BJ (cell line): ENCODE data around the gene TMEM239. TPM values are rescaled to one million over a fixed set of nuclear protein-coding genes. Genes with fewer than 3 reads are reported as not detected.

ENCODE experiments used
- CTCF ChIA-PET: fragments of 350-600 bp; formaldehyde crosslinking; extraction: SDS; loops from one replicate; lab custom pipeline; 2021; ENCODE audit warnings: antibody characterized with exemption, inconsistent platforms; lab: Yijun Ruan, JAX
- POLR2A ChIA-PET: fragments of 300-600 bp; sonication (Branson Sonifier 250); formaldehyde crosslinking; extraction: SDS; loops from one replicate; lab custom pipeline; 2021; ENCODE audit warnings: antibody characterized with exemption; lab: Charles Lee
- DNase-seq: peaks from one replicate; pipeline ENCODE4 v3.0.0-alpha.2; 2011; ENCODE audit warnings: low read depth
- H3K27me3 ChIP-seq: 2 replicates; pipeline ENCODE4 v1.6.0; 2011; ENCODE audit warnings: low read length; ENCODE audit not compliant: control insufficient read depth, insufficient read depth
- H3K36me3 ChIP-seq: 2 replicates; pipeline ENCODE4 v1.5.1; 2011; ENCODE audit warnings: low read length; ENCODE audit not compliant: control insufficient read depth, insufficient read depth
- H3K4me3 ChIP-seq: 2 replicates; pipeline ENCODE4 v1.5.1; 2011; ENCODE audit warnings: low read depth, mild to moderate bottlenecking, control low read depth, low read length
- polyA plus RNA-seq: library from polyadenylated mRNA; depleted of rRNA; stranded (reverse); fragments of >200 nt; gene quantifications from 2 replicates; pipeline ENCODE4 v1.2.3, GENCODE V29; 2011
- TF ChIP-seq, protein P1 (sequence below): IDR thresholded peaks from 2 replicates; pipeline ENCODE4 v1.5.1; 2011; ENCODE audit warnings: low read depth, mild to moderate bottlenecking, control low read depth, inconsistent platforms, low read length, moderate library complexity; ENCODE audit not compliant: insufficient read depth

Gene TMEM239
- polyA plus RNA-seq, 1 experiment = not detected

DNA sequence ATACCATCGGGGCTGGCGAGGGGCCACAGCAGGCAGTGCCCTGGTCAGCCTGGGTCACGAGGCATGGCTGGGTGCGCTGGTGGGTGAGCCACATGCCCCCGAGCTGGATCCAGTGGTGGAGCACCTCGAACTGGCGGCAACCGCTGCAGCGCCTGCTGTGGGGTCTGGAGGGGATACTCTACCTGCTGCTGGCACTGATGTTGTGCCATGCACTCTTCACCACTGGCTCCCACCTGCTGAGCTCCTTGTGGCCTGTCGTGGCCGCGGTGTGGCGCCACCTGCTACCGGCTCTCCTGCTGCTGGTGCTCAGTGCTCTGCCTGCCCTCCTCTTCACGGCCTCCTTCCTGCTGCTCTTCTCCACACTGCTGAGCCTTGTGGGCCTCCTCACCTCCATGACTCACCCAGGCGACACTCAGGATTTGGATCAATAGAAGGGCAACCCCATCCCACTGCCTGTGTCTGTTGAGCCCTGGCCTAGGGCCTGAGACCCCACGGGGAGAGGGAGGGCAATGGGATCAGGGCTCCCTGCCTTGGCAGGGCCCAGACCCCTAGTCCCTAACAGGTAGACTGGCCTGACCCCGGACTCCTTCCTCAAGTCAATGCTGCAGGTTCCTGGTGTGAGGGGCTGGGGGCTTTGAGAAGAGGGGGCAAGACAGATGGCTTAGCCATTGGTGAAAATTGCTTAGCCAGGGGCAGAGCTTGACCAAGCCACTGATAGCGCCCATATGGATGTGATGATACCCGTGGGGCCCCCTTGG, 598 bp downstream of the TMEM239 start:
- TF ChIP-seq, protein P1, sequence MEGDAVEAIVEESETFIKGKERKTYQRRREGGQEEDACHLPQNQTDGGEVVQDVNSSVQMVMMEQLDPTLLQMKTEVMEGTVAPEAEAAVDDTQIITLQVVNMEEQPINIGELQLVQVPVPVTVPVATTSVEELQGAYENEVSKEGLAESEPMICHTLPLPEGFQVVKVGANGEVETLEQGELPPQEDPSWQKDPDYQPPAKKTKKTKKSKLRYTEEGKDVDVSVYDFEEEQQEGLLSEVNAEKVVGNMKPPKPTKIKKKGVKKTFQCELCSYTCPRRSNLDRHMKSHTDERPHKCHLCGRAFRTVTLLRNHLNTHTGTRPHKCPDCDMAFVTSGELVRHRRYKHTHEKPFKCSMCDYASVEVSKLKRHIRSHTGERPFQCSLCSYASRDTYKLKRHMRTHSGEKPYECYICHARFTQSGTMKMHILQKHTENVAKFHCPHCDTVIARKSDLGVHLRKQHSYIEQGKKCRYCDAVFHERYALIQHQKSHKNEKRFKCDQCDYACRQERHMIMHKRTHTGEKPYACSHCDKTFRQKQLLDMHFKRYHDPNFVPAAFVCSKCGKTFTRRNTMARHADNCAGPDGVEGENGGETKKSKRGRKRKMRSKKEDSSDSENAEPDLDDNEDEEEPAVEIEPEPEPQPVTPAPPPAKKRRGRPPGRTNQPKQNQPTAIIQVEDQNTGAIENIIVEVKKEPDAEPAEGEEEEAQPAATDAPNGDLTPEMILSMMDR = no peak
- no peak for DNase-seq
- CTCF ChIA-PET = no interaction called here
- H3K27me3 ChIP-seq = no peaks in the 10 kb centered on the region
- POLR2A ChIA-PET = no interaction called here
- no peak overlapping the region for H3K4me3 ChIP-seq
- H3K36me3 ChIP-seq = no peaks in the 10 kb centered on the region

DNA sequence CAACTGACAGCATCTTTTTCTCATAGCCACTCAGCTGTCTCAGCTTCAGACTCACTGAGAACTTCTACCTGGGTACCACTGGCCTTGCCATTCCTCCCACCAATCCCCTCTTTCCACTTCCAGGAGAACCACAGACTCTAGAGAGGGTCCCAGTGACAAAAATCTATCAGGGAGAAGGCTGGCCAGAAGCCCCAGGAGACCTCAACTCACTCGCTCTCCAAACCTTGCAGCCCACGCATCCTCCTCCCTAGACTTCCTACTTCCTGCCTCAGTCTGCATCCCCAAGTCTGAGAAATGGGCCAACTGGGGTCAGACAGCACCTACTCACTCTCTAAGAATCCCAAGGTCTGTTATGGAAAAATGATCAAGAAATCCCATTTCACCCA, 1.2 kb downstream of the TMEM239 start:
- Histone ChIP-seq H3K36me3 (no peaks in the 10 kb centered on the region), H3K27me3 (no peaks in the 10 kb centered on the region), H3K4me3 (no peak overlapping the region)
- ChIA-PET POLR2A (no interaction called here), CTCF (no interaction called here)
- DNase-seq = no peak
- TF ChIP-seq, protein P1 = no peak

DNA sequence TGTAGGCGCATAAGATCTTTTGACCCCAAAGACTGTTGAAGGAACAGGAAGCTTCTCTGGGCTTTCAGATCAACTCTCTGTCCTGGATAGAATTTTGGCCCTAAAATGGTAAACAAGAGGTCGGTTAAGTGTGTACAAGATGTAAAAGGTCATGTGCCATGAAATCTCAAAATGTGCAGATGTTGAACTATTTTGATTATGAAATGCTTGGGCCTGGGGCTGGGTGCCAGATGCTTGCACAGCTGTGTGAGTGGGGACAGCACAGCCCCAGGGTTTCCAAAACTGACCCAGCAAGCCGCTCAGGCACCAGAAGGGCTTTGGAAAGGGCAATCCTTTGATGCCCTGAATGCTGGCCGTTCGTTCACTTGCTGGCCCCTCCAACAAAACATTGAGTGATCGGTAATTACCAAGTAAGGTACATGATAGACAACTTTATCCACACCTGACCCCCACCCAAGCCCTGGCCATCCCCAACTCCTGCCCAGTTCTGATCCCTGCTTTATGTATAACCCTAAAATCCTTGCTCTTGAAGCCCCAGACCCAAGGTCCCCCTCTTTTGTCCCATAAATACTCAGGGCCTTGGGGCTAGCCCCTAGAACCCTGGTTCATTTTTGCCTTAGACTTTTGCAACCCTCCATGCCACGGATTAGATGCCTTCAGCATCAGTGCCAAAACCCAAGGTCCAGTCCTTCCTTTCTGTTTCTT, 1.9 kb downstream of the TMEM239 start:
- no peak for DNase-seq
- POLR2A ChIA-PET = no interaction called here
- Histone ChIP-seq H3K36me3 (no peaks in the 10 kb centered on the region), H3K4me3 (no peak overlapping the region), H3K27me3 (no peaks in the 10 kb centered on the region)
- TF ChIP-seq, protein P1 = no peak
- CTCF ChIA-PET = interaction anchor here (0.8 kb wide), 1 partner anchor 14 kb away, joined by 3 read pairs; no protein-coding TSS in a partner anchor

DNA sequence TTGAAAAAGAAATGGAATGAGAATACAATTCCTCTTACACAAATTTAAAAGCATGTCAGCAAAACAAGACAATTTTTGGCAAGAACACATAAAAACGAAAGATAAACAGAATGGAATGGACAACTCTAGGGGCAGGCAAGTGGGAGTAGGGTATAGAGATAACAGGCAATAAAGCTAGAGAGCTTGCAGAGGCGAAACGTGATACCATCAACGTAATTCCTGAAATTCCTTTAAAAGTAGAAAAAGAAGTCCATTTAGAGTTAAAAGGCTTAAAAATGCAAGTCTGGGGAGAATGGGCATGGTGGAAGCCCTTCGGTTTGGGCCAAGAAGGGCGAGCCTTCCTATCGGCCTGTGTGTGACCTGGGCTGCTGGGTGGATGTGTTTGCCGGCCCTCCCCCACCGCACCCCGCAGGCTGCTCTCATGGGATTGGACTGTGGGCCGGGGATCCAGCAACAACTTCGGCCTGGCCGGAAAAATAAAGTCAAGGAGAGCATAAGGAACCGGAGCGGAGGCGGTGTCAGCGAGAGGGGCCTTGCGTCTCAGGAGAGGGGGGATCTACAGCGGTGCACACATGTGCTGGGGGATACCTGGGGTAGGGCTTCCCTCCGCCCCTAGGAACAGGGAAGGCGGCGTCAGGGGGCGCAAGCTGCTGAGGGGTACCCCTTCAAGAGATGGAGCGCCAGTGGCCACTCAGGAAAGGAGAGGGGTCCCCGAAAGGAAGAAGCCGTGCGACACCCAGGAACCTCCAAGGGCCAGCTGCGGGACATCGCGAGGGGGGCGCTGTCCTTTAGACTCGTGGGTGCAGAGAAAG, 4.1 kb downstream of the TMEM239 start:
- H3K27me3 ChIP-seq = no peaks in the 10 kb centered on the region
- DNase-seq = no peak
- CTCF ChIA-PET = no interaction called here

More for the DNA sequence above, 4.1 kb downstream of the TMEM239 start:
- H3K36me3 ChIP-seq = no peaks in the 10 kb centered on the region
- POLR2A ChIA-PET = interaction anchor here (0.8 kb wide), 1 partner anchor 12 kb away, joined by 5 read pairs; no protein-coding TSS in a partner anchor
- TF ChIP-seq, protein P1 = no peak
- H3K4me3 ChIP-seq = no peak overlapping the region; the same call in 1 of the 2 replicates
